SIG-M5 (cell line): ENCODE measurements around the gene USP3.

Experiments
- DNase-seq: peaks from one replicate; lab custom pipeline; 2025; lab: John Stamatoyannopoulos, UW

The USP3 gene

DNA sequence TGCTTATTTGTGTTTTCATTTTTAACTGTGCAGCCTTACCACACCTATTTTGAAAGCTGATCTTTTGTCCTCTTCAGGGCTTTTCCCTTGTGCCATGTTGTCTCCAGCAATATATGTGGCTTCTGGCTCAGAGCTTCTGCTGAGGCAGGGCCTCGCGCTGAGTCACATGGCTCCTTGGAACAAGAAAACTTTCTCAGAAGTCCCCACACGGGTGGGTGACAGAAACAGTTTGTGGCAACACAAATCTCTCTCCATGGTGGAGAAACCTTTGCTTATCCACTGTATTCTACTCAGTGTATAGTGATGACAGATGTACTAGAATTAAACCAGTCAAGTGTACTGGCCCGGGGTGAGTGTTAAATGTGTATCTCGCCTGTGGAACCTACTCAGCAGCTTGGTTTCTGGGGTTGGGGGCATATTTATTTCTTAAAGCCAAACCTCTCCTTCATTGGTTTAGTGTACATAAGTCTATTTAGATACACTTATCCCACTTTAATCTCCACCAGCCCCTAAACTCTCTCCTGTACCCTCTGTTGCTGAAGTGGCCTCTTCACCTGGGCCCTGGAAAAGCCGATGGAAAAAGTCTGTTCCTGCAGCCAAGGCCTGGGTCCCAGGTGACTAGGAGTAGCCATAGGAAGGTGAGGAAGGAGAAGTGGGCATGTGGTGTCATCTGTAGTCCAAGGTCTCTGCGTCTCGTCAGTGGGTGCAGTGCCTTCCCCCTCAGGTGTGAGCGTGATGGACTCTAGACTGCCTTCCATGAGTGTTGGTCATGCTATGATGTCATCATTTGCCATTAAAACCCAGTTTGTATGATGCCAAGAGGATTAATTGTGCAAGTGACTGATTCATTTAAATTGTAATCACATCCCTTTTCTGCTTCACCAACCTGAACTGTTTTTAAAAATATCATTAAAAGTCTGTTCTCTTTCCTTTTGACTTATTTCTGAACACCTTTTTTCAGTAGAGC is 89.6 kb downstream of the USP3 start:
- no peak for DNase-seq

DNA sequence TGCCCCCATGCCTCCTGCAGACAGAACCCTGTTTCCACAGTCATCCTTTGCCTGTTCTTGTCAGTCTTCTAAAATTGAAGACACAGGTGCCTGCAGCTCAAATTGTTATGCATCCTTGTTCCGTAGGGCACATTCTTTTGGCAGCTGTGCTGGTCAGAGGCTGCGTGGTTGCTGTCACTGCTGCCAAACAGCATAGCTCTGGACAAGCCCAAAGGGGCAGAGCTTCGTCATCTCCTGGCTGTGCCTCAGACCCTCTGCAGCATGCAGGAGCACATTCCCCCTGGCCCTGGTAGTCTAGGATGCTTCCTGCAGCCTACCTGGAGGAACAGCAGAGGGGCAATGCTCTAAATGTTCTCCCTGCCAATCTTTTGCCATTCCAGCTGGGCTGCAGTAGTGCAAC is 90.7 kb downstream of the USP3 start:
- DNase-seq = no peak

DNA sequence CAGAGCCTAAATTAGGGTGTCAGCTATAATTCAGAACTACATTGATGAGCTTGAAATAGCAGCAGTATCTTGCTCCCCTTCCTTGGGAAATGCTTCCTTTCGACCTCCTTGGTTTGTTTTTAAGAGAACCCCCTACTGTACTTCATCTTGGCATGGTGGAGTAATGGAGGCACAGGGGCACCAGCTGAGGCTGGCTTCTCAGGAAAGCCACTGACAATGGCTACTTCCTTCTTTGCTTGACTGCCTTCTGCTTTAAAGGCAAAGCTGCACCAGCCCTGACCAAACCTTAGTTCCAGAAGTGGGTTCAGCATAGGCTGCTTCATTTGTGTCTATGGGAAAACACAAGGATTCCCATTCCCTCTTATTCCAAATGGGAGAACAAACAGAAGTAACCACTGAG is 91.3 kb downstream of the USP3 start:
- no peak for DNase-seq

DNA sequence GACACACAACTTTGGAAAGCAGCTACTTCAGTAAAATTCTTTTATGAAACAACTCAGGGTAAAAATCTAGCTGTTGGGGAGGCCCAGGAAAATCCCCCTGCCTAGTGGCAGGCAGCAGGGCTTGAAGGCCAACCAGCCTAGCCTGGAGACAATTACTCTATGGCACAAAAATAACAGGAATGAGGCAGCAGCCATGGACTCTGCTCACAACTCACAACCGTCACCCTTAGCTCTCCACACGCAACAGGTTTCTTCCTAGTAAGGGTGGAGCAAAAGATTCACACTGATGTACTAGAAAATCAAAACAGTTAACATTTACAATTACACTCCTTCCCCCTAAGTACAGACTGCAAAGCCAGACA is 92.3 kb downstream of the USP3 start:
- DNase-seq = no peak

DNA sequence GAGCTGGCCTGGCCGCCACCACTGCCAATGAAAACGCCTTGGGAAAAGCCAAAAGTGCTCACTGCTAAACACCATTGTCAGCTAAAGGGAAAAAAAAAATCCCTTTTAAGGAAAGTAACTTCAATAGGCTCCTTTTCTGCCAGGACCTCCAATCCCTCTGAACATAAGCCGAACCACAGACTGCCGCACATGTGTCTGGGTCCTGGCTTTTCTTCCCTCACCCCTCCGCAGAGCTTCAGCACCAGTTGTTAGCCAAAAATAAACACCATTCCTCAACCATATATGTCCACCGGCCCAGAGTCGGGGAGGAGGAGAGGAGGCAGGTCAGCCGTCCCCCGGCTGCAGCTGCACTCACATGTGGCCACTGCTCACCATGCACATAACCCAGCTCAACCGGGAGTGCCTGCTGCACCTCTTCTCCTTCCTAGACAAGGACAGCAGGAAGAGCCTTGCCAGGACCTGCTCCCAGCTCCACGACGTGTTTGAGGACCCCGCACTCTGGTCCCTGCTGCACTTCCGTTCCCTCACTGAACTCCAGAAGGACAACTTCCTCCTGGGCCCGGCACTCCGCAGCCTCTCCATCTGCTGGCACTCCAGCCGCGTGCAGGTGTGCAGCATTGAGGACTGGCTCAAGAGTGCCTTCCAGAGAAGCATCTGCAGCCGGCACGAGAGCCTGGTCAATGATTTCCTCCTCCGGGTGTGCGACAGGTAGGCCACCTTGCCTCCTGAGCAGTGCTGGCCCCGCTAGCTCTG is 92.8 kb downstream of the USP3 start, which contains the start of gene FBXL22:
TSS of gene FBXL22 (plus strand) at position 350 of the 753 bp plus-strand sequence. CDS start at position 356, 6 bp downstream.
- no peak for DNase-seq

DNA sequence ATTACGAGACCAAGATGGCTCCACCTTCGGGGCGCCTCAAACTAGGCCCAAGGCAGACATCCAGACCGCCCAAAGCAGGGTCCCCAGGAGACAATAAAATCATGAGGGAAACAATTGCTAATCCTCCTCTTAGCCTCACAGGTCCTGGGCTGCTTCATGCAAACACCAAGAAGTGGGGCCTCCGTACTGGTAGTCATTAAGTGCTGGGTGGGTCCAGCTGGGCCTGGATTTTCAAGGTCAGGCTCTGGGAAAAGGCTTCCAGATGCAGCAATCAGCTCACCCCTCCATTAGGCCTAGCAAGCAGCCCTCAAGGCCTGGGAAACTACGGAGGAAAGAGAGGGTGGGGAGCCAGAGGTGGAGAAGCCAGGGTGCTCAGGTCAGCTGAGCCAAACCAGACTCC is 93.4 kb downstream of the USP3 start:
- DNase-seq = no peak

DNA sequence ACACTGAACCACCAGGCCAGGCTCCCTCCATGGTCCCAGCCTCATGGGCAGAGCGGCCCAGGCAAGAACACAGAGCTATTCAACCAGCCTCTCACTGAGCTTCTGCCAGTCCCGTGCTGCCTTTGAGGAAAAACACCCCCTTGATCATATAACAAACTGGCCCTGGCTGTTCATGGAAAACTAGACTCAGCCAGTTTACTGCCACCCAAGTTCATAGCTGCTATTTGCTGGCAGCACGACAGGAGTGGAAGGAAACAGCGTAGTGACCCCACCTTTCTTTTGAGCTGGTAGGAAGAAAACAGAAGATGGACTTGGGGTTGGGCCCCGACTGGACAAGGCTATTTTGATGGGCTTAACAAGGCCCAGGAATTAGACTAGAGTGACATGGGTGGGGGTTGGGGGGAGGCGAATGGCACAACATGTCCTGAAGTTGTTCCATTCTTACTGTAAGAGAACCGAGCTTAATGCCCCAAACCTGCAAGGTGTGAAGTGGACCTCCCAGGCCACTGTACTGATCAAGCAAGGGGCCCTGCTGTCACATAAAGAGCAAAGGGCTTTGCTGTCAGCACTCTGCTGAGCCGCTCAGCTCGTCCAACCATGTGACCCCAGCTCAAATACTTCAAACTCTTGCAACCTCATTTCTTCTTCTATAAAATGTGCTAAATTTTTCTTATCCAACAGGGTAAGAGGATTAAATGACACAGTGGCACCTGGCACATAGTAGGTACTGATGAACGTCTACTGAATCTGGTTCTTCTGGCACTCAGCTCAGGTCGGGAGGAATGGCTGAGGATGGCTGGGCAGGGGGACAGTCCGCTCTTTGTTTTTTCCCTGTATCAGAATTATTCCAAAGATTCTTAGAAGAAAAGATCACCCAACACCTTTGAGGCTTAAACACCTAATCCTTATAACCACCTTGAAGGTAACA is 94.3 kb downstream of the USP3 start:
- no peak for DNase-seq

DNA sequence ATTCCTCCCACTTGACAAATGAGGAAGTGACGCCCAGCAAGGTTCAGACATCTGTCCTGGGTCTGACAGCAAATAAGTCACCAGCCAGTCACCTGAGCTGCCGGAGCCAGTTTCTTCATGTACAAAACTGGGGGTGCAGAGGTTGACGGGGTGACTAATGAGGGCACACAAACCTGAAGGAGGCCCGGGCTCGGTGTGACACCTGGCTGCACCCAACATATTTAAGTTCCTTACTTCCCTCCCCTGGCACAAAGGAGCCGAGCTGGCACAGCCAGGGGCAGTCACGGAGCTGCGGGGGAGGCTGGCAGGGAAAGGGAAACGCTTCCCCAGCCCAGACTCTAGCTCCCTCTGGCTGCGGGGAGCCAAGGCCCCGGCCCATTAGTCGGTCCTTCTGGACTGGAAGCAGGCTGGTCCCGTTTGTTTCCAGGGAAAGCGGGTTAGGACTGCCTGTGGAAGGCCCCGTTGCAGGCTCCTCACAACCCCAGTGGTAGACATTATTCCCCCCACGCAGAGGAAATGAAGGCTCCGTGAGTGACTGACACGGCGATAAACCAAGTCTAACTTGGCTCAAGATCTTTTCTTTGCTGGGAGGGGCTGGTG is 95.1 kb downstream of the USP3 start:
- no peak for DNase-seq

DNA sequence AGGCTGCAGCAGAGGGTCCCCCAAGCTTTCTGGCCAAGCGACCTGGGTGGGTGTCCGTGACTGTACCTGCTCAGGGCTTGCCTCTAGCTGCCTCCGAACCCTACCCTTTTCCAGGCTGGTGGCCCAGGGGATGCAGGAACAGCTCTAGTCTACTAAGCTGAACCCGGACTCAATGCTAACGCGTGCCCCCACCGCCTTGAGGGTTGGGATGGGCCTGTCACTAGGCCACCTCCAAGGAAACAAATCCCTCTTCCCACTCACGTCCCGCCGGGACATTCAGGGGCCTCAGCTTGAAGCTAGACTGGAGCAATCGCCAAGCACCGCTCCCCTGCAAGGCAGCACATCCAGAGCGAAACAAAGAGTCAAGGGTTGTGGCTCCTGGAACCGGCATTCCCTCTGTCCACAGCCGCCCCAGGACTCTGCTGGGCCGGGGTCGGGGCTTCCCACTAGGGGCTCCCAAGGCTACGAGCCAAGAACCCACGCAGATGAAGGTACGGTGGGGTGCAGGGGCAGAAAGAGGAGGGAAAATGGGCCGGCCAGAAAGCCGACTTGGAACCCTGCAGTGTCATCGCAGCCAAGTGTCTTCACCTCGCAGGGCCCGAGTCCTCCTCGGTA is 95.7 kb downstream of the USP3 start:
- no peak for DNase-seq

DNA sequence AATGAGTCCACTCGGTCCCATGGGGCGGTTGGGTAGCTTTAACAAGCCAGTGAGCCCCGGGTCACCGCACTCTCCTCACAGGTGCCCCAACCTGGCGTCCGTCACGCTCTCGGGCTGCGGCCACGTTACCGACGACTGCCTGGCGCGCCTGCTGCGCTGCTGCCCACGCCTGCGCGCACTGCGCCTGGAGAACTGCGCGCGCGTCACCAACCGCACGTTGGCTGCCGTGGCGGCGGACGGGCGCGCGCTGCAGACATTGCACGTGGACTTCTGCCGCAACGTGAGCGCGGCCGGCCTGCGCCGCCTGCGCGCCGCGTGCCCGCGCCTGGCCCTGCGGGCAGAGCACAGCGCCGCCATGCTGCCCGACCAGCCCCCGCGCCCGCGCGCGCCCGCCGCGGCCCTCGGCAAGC is 96.2 kb downstream of the USP3 start:
- peak; percentile 7 for DNase-seq

DNA sequence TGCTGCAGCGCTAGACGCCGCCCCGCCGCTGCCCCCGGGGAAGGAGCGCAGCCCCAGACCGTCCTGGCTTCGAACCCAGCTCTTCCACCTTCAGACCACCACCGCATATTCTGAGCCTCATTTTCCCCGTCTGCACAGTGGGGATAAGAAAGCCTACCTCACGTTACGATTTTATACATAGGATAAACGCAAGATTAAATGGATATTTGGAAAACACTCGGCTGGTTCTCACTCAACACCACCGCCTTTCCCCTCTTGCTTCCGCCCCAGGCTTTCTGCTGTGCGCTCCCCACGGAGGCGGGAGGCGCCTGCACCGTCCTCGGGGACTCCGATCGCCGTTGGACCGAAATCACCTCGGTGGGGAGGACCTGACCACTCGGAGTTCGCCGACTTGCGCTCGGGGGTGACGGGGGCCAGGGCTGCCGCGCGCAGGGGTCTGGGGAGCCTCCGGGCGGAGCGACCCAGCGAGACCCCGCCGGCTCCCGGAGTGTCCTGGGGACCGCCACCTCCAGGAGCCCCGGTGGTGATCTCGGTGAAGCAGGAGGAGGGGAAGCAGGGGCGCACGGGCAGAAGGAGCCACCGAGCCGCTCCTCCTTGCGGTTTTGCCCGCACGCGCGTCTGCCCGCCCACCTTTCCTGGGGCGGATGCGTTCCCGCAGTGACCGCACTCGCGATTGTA is 96.8 kb downstream of the USP3 start:
- DNase-seq = no peak

DNA sequence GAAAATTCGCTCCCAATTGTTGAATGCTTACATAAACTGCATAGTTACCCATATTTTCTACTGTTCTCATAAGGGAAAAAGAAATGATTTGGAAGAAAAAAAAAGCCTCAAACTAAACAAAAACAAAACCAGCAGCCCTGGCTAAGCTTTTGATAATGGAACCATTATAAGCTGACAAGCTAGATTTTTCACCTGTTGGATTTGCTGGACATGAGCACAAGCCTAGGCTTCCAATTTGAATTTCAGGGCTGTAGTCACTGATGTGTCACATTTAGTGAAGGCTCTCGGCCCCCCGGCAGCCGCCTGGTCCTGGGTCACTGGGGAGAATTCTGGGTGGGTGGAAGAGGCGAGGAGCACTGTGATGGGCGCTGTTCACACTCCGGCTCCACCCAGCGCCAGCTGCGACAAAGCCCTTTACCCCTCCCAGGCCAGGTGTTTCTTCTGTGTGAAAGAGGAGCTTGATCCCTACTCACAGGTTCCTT is 97.4 kb downstream of the USP3 start:
- no peak for DNase-seq

DNA sequence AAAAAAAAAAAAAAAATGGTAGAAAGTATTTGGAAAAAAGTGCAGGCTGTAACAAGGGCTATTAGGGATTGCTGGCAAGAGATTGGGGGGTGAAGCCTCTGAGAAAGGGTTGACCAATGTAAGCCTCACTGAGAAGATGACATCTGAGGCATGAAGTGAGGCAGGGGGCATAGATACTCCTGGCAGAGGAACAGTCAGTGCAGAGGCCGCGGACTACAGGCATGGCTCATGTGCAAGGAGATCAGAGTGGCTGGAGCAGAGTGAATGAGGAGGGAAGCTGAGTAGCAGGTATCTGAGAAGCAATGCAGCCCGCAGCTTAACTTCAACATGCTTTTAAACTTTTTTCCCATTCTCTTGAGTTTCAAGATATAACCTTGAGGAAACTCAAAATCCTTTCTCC is 98.2 kb downstream of the USP3 start:
- no peak for DNase-seq

DNA sequence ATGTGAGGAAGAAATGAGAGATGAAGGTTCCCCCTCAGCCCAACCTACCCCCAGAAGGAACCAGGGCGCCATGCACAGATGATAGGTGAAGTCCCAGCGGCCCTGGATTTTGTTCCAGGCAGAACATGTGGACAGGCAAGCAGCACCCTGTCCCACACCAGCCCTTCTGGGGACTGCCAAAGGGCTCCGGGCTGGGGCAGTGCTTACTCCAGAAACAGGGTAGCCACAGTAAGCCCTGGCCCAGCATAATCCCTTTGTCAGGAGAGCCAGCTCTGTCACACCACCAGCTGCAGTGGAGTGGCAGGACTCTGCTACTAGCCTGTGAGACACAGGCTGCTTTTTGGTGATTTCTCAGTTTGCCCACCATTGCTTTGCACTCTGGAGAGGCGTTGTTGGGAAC is 99.1 kb downstream of the USP3 start:
- no peak for DNase-seq

DNA sequence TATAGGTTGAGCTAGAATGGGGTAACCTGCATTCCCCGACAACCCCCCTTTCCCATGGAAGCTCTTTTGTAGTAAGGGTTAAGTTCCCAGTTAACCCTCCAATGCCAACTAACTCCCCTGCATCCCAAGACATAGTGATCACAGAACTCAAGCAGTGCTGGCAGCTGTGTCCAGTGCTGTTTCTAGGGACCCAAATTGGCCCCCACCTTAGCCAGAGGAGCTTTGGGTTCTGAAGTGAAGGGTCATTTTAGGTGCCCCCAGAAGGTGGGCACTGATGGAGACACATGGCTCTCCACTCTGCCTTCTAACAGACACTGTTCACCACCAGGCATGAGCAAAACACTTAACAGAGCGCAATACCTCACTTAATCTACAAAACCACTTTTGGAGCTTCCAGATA is 99.9 kb downstream of the USP3 start:
- DNase-seq = no peak

DNA sequence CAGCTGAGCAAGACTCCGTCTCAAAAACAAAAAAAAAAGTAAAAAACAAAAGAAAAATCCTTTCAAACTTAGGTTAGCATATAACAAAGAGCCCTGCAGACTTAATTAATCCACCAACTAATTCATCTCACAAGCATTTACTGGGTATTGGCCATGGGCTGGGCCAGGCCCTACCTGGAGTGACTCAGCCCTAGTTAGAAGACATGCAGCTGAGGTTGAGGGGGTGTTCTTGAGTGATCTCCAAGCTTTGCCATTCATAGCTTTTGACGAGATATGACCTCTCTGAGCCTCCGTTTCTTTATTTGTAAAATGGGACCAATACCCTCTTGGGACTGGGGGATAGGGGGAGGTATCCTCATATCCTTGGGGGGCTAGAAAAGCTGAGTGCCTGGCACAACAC is 100.6 kb downstream of the USP3 start:
- no peak for DNase-seq

DNA sequence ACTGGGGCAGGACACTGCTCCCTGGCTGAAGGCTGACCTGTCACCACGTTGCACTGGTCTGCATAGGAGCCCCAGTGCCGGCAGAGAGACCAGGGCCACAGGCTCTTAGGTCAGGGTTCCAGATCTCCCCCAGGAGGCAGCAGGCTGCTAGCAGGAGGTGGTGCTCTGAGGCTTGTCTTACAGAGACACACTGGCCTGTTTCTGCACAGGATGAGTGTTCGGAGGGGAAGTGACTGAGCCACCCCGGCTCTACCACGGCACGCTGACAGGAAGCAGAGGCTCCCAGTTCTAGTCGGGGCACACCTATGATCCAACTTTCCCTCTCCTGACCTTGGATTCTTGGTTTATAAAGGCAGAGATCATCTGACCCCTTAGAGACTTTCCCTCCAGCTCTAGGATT is 101.4 kb downstream of the USP3 start:
- DNase-seq = no peak

DNA sequence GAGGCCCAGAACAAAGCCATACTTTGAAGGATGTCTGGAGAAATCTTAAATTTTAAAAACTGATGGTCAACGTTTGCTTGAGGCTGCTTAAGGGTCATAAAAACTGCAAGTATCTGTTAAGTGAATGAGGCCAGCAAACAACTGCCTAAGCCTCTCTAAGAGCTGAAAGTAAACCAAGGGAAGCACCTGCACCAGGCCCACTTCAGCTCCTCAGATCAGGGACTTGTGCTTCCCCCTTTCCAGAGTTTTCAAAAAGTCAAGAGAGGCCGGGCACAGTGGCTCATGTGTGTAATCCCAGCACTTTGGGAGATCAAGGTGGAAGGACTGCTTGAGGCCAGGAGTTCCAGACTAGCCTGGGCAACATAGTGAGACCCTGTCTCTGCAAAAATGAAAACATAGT is 101.9 kb downstream of the USP3 start:
- no peak for DNase-seq

DNA sequence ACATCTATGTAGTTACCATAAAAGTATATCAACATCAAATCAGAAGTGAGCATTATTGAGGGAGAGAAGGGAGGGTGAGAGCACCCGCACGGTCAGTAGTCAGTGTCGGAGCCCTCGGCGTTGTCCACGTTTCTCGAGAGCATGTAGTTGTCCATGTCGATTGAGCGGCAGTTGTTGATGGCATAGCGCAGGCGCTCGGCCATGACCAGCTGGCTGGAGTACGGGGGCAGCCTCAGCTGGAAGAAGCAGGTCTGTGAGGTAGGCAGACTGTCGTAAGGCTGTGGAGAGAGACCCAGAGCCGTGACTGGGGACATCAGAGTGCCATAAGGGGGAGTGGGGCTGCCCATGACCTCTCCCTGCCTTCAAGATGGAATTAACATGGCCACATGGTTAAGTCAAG is 104.6 kb downstream of the USP3 start:
- DNase-seq = no peak

DNA sequence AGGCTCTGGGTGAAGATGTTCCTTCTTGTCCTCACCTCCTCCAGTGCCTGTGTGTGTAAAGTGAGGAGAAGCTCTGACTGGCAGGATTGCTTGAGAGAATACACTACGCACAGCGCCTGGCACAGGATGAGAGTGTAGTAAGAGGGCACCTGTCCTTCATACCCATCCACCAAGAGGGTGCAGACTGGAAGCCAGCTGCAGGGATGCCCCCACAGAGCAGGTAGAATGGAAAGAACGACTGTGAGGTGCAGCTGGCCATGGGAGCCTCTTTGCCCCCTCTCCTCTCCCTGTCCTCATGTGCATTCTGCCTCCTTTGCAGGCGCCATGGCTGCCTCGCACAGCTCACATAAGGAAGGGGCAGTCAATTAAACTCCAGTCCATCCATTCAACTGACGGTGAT is 105.1 kb downstream of the USP3 start:
- no peak for DNase-seq
